Gastroesophageal sphincter (tissue), 3 donors: ENCODE data around the gene SGSH.

Experiments
- CTCF ChIP-seq, 4 experiments: fragments of 200-600 bp in 2 of 4; fragments of 450-650 bp in 2 of 4; sonication (generic) in 1 of 4; IDR thresholded peaks; one replicate each; pipeline ENCODE4 v1.5.1; 2017 to 2019; ENCODE audit warnings: antibody characterized with exemption in 4 of 4, mild to moderate bottlenecking in 2 of 4, moderate library complexity in 2 of 4
- POLR2A ChIP-seq, 2 donors: fragments of 450-650 bp; IDR thresholded peaks; one replicate each; pipeline ENCODE4 v1.6.1; 2017; ENCODE audit warnings: antibody characterized with exemption in 2 of 2, mild to moderate bottlenecking in 2 of 2, moderate library complexity in 1 of 2

GRCh38 chr17:80185968-80186367, 34.2 kb downstream of the SGSH start:
- TF ChIP-seq POLR2A (IDR thresholded peaks at IDR 0.05) (no peak), CTCF (IDR thresholded peaks at IDR 0.05) (no peak)
